Lower lobe of right lung (tissue), 2 donors: ENCODE measurements around the gene CES3. TPM values are rescaled to one million over a fixed set of nuclear protein-coding genes. Genes with fewer than 3 reads are reported as not detected.
"Not testable (repeated sequence)": the region's sequence is repeated elsewhere in the genome, so short reads cannot be mapped to it uniquely, and the experiment has no call there.

ENCODE experiments used
- ATAC-seq, 2 donors: fragments of 200-7000 bp; cut with Tn5 transposase; one replicate each; pipeline ENCODE4 v1.9.1; 2020 to 2022; ENCODE audit warnings: mild to moderate bottlenecking in 2 of 2, moderate library complexity in 2 of 2
- DNase-seq: peaks from one replicate; pipeline ENCODE4 v3.0.0-alpha.2; 2020
- H3K27ac ChIP-seq: fragments of 200-600 bp; one replicate; pipeline ENCODE4 v1.8.0; 2022
- H3K27me3 ChIP-seq: fragments of 200-600 bp; one replicate; pipeline ENCODE4 v1.8.0; 2022; ENCODE audit warnings: low read depth
- H3K36me3 ChIP-seq: fragments of 200-600 bp; one replicate; pipeline ENCODE4 v1.8.0; 2022; ENCODE audit warnings: mild to moderate bottlenecking
- H3K4me1 ChIP-seq: fragments of 200-600 bp; one replicate; pipeline ENCODE4 v1.8.0; 2022
- H3K4me3 ChIP-seq: fragments of 200-600 bp; one replicate; pipeline ENCODE4 v1.8.0; 2022; ENCODE audit warnings: mild to moderate bottlenecking
- H3K9me3 ChIP-seq: fragments of 200-600 bp; one replicate; pipeline ENCODE4 v1.8.0; 2022
- CTCF ChIP-seq: fragments of 200-600 bp; IDR thresholded peaks from one replicate; pipeline ENCODE4 v1.8.0; 2022; ENCODE audit warnings: antibody characterized with exemption, mild to moderate bottlenecking
- intact Hi-C: fragments of 100-400 bp; cut with DNase I; formaldehyde crosslinking; loops from one replicate; pipeline ENCODE4 v1.11.0; 2022
- total RNA-seq: library from RNA; stranded (reverse); fragmentation: NEBNext Ultra II Directional; extraction: Animal tissue kit (Norgen Biotek cat#: 25700); gene quantifications from one replicate; pipeline ENCODE4 v1.2.1, GENCODE V29; 2021
- donor health status: DM: no; HTN: yes; CAD: no; lungs with severe emphysema.

CES3 gene
- total RNA-seq, 1 donor from 2014 or later, result 2.5 TPM

DNA sequence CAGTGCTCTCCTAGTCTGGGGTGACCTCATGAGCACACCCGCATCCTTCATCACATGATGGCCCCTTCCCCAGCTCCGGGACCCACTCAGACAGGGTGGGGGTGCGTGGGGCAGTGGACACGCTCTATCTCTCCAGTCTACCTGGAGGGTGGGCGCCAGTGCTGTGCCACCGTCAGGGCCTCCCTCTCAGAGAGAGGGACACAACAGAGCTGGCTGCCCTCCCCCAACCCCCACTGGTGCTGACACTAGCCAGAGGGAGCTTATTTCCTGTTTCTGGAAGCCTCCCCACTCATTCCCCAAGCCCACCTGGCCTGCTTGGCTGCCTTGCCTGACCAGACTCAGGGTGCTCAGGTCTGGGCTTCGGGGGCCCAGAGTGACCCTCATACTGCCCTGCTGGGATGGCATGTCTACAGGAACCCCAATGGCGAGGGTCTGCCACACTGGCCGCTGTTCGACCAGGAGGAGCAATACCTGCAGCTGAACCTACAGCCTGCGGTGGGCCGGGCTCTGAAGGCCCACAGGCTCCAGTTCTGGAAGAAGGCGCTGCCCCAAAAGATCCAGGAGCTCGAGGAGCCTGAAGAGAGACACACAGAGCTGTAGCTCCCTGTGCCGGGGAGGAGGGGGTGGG lies 17.5 kb upstream of the CES3 start:
- intact Hi-C loops, result no loop called here
- Histone ChIP-seq H3K4me3 (no peak overlapping the region), H3K9me3 (no peaks in the 10 kb centered on the region), H3K27ac (no peak overlapping the region), H3K36me3 (peaks cover 60% of the 10 kb centered on the region), H3K27me3 (peaks cover under 1% of the 10 kb centered on the region), H3K4me1 (peaks cover 5% of the 10 kb centered on the region)
- TF ChIP-seq CTCF, result no peak
- DNase-seq, result no peak
- ATAC-seq, result no peak

DNA sequence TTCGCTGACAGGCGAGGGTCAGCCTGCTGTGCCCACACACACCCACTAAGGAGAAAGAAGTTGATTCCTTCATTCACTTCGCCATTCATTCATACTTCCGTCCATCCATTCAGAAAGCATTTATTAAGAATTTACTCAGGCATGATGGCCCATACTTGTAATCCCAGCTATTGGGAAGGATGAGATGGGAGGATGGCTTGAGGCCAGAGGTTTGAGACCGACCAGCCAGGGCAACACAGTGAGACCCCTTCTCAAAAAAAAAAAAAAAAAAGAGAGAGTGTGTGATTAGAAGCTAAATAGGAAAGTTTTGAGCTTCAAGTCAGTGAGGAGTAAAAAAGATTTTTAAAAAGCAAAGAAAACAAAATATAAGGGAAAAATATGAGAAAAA lies 17.0 kb upstream of the CES3 start:
- H3K36me3 ChIP-seq, result peaks cover 55% of the 10 kb centered on the region
- ATAC-seq, result no peak
- no peak for TF ChIP-seq CTCF

GRCh38 chr16:66944971-66945370 lies 16.1 kb upstream of the CES3 start:
- H3K4me3 ChIP-seq, H3K27ac ChIP-seq, H3K9me3 ChIP-seq, DNase-seq, intact Hi-C loops, ATAC-seq: not testable (repeated sequence)
- Histone ChIP-seq H3K27me3 (peaks cover 13% of the 10 kb centered on the region), H3K4me1 (peaks cover 12% of the 10 kb centered on the region), H3K36me3 (peaks cover 45% of the 10 kb centered on the region)

More for the DNA sequence above, 17.0 kb upstream of the CES3 start:
- DNase-seq, result no peak
- peaks cover 10% of the 10 kb centered on the region for H3K4me1 ChIP-seq
- no peaks in the 10 kb centered on the region for H3K9me3 ChIP-seq
- peaks cover 5% of the 10 kb centered on the region for H3K27me3 ChIP-seq
- intact Hi-C loops, result no loop called here
- H3K27ac ChIP-seq, result no peak overlapping the region
- no peak overlapping the region for H3K4me3 ChIP-seq

DNA sequence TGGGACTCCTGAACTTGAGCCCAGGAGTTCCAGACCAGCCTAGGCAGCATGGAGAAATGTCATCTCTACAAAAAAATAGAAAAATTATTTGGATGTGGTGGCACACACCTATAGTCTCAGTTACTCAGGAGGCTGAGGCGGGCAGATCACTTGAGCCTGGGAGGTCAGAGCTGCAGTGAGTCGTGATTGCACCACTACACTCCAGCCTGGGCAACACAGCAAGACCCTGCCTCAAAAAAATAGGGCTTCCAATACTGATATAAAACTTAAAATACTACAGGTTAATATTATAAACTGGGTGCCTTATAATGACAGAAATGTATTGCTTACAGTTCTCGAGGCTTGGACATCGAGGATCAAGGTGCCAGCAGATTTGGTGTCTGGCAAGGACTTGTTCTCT lies 15.1 kb upstream of the CES3 start:
- Histone ChIP-seq H3K4me3 (no peak overlapping the region), H3K27me3 (peaks cover 15% of the 10 kb centered on the region), H3K4me1 (peaks cover 12% of the 10 kb centered on the region), H3K36me3 (peaks cover 36% of the 10 kb centered on the region), H3K9me3 (no peaks in the 10 kb centered on the region), H3K27ac (no peak overlapping the region)
- intact Hi-C loops, result no loop called here
- ATAC-seq, result no peak
- no peak for TF ChIP-seq CTCF
- DNase-seq, result no peak

GRCh38 chr16:66946541-66946940 lies 14.5 kb upstream of the CES3 start:
- intact Hi-C loops, result no loop called here
- ATAC-seq (no peak), DNase-seq (no peak)
- Histone ChIP-seq H3K36me3 (peaks cover 30% of the 10 kb centered on the region), H3K4me3 (no peak overlapping the region), H3K27me3 (peaks cover 18% of the 10 kb centered on the region), H3K4me1 (peaks cover 12% of the 10 kb centered on the region), H3K27ac (no peak overlapping the region), H3K9me3 (no peaks in the 10 kb centered on the region)
- no peak for TF ChIP-seq CTCF

DNA sequence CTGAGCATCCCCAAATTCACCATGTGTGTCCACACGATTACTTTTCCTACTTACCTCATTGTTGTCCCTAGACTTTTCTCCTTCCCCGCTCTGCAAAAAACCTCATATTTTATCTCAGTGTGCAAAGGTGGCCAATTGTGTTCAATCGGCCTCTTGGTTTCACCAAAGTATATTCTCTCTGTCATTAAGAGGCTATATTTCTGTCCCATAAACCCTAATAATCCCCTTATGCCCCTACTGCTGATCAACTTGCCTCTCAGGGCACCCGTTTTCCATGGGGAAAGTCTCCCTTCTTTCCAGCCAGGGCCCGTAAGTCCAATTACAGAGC lies 14.1 kb upstream of the CES3 start:
- intact Hi-C loops, result no loop called here
- H3K9me3 ChIP-seq, result no peaks in the 10 kb centered on the region
- peaks cover 18% of the 10 kb centered on the region for H3K27me3 ChIP-seq
- TF ChIP-seq CTCF, result no peak
- H3K4me1 ChIP-seq, result peaks cover 12% of the 10 kb centered on the region
- DNase-seq (no peak), ATAC-seq (no peak)
- H3K36me3 ChIP-seq, result peaks cover 26% of the 10 kb centered on the region
- no peak overlapping the region for H3K4me3 ChIP-seq
- no peak overlapping the region for H3K27ac ChIP-seq
